GM12878 (cell line): ENCODE data around the gene KLHL22. TPM values are rescaled to one million over a fixed set of nuclear protein-coding genes. Genes with fewer than 3 reads are reported as not detected.

Experiments used
- ATAC-seq: fragments of 200-7000 bp; cut with Tn5 transposase; 3 replicates; pipeline ENCODE4 v1.9.1; 2020; ENCODE audit warnings: mild to moderate bottlenecking, moderate library complexity
- BruUV-seq: library from RNA; stranded (reverse); fragments of 400-500 nt; replicated peaks from 2 replicates; lab custom pipeline; 2021; lab: Mats Ljungman, UMichigan
- CTCF ChIA-PET: fragments of 300-600 bp; sonication (Branson Sonifier 250); formaldehyde crosslinking; extraction: SDS; loops from one replicate; lab custom pipeline; 2021; ENCODE audit warnings: inconsistent platforms; lab: Yijun Ruan, JAX
- POLR2A ChIA-PET: fragments of 350-600 bp; formaldehyde crosslinking; extraction: SDS; loops from one replicate; lab custom pipeline; 2021; ENCODE audit warnings: inconsistent platforms; lab: Charles Lee
- RAD21 ChIA-PET: fragments of 300-600 bp; sonication (Branson Sonifier 250); formaldehyde crosslinking; loops from one replicate; lab custom pipeline; 2023; ENCODE audit warnings: antibody characterized with exemption; ENCODE audit not compliant: unreplicated experiment; lab: Charles Lee
- SMC1A ChIA-PET: fragments of 300-600 bp; sonication (Branson Sonifier 250); formaldehyde crosslinking; loops from one replicate; lab custom pipeline; 2023; ENCODE audit not compliant: unreplicated experiment, uncharacterized antibody; lab: Charles Lee
- DNase-seq: peaks from one replicate; pipeline ENCODE4 v3.0.0-alpha.2; 2011; ENCODE audit warnings: low read depth, low spot score
- FAIRE-seq: peaks from 3 replicates; lab custom pipeline; 2011; peaks lifted over from hg19 to GRCh38; lab: Jason Lieb, UNC
- H2AFZ ChIP-seq: 2 replicates; pipeline ENCODE4 v1.6.0; 2011; ENCODE audit warnings: low read depth, low read length, control low read depth; ENCODE audit not compliant: control insufficient read depth
- H3K27ac ChIP-seq: 2 replicates; pipeline ENCODE4 v1.5.1; 2011; ENCODE audit warnings: control low read depth; ENCODE audit not compliant: control insufficient read depth, insufficient read depth
- H3K27me3 ChIP-seq, 2 experiments: replicated peaks in 1 of 2; 2 replicates each; pipeline versions ENCODE4 v1.6.0 to v1.6.1; 2011; ENCODE audit warnings: low read length in 1 of 2; ENCODE audit not compliant: control insufficient read depth in 2 of 2, insufficient read depth in 2 of 2
- H3K36me3 ChIP-seq, 2 experiments: 2 replicates each; pipeline ENCODE4 v1.5.1; 2011; ENCODE audit warnings: low read length in 1 of 2; ENCODE audit not compliant: control insufficient read depth in 2 of 2, insufficient read depth in 2 of 2
- H3K4me1 ChIP-seq: 2 replicates; pipeline ENCODE4 v1.6.1; 2011; ENCODE audit warnings: mild to moderate bottlenecking, low read length, moderate library complexity, mixed read lengths; ENCODE audit not compliant: control insufficient read depth, insufficient read depth
- H3K4me2 ChIP-seq: 2 replicates; pipeline ENCODE4 v1.6.0; 2011; ENCODE audit warnings: control low read depth; ENCODE audit not compliant: control insufficient read depth, insufficient read depth
- H3K4me3 ChIP-seq: fragments of 200-600 bp; sonication (generic); 2 replicates; pipeline ENCODE4 v1.5.1; 2016
- H3K79me2 ChIP-seq: 2 replicates; pipeline ENCODE4 v1.6.0; 2011; ENCODE audit warnings: low read length; ENCODE audit not compliant: control insufficient read depth, insufficient read depth
- H3K9ac ChIP-seq: 2 replicates; pipeline ENCODE4 v1.8.0; 2011; ENCODE audit warnings: low read length, control low read depth, mixed read lengths; ENCODE audit not compliant: control insufficient read depth, insufficient read depth
- H3K9me3 ChIP-seq: replicated peaks from 3 replicates; pipeline ENCODE4 v1.5.1; 2011; ENCODE audit warnings: mild to moderate bottlenecking, low read length; ENCODE audit not compliant: control insufficient read depth, insufficient read depth
- H4K20me1 ChIP-seq: 2 replicates; pipeline ENCODE4 v1.6.0; 2011; ENCODE audit not compliant: control insufficient read depth, insufficient read depth
- BACH1 ChIP-seq: fragments of 450-650 bp; IDR thresholded peaks from 2 replicates; pipeline ENCODE4 v1.6.1; 2017; ENCODE audit warnings: mild to moderate bottlenecking, borderline replicate concordance
- BMI1 ChIP-seq: fragments of 450-650 bp; IDR thresholded peaks from 2 replicates; pipeline ENCODE4 v1.6.1; 2016; ENCODE audit warnings: mild to moderate bottlenecking, moderate library complexity, borderline replicate concordance
- HDAC6 ChIP-seq: fragments of 200-600 bp; sonication (generic); IDR thresholded peaks from one replicate; pipeline ENCODE4 v1.8.0; 2017; ENCODE audit warnings: antibody characterized with exemption; ENCODE audit not compliant: unreplicated experiment
- IRF4 ChIP-seq: IDR thresholded peaks from 2 replicates; pipeline ENCODE4 v1.6.1; 2011; ENCODE audit warnings: low read depth, low read length
- SMAD1 ChIP-seq: fragments of 450-650 bp; IDR thresholded peaks from 2 replicates; pipeline ENCODE4 v1.6.1; 2018; ENCODE audit warnings: mild to moderate bottlenecking, low read depth; ENCODE audit not compliant: partially characterized antibody
- WRNIP1 ChIP-seq: IDR thresholded peaks from 2 replicates; pipeline ENCODE4 v1.6.1; 2011; ENCODE audit warnings: low read depth, low read length, improper control_type of control experiment, borderline replicate concordance
- ZBED1 ChIP-seq: IDR thresholded peaks from 2 replicates; pipeline ENCODE4 v1.6.1; 2016; ENCODE audit warnings: borderline replicate concordance
- WGBS: methylation state at CpG from one replicate; pipeline ENCODE4 v1.1.6; 2016; ENCODE audit warnings: low lambda C conversion rate; ENCODE audit not compliant: insufficient replicate concordance, insufficient coverage; ENCODE audit errors: missing lambda C conversion rate; 5-methylcytosine and 5-hydroxymethylcytosine counted together
- in situ Hi-C: fragments of 300-500 bp; cut with MboI; formaldehyde crosslinking; loops from 9 replicates; pipeline ENCODE4 v1.14.3; 2018; ENCODE audit warnings: mixed read lengths
- intact Hi-C: fragments of 100-400 bp; cut with micrococcal nuclease; formaldehyde crosslinking; loops from one replicate; pipeline ENCODE4 v1.14.2; 2022; ENCODE audit not compliant: unreplicated experiment
- polyA plus RNA-seq, 11 experiments: library from polyadenylated mRNA; depleted of rRNA in 4 of 11; unstranded in 6 of 11; stranded (reverse) in 5 of 11; fragments of >200 nt; fragmentation: Nextera tagmentation in 4 of 11; fragmentation: Illumina TruSeq in 1 of 11; extraction: Ambion mirVana in 4 of 11; extraction: Trizol in 1 of 11; gene quantifications; 1 replicate in 1 of 11; 2 replicates in 10 of 11; pipeline versions ENCODE4 v1.2.1 to v1.2.3, GENCODE V29; 2011 to 2016; ENCODE audit warnings: inconsistent platforms in 2 of 11, missing spikeins in 2 of 11, low read depth in 1 of 11
- total RNA-seq, 4 experiments: library from RNA; depleted of rRNA in 3 of 4; stranded (reverse); fragments of >200 nt in 3 of 4; fragmentation: Illumina TruSeq in 1 of 4; extraction: Trizol in 1 of 4; gene quantifications; 2 replicates each; pipeline versions ENCODE4 v1.2.1 to v1.2.3, GENCODE V29; 2013 to 2021
- TF ChIP-seq, protein P1 (sequence below): IDR thresholded peaks from 2 replicates; pipeline ENCODE4 v1.6.1; 2012; ENCODE audit warnings: mild to moderate bottlenecking, low read depth, low read length
- TF ChIP-seq, protein P2 (sequence below): IDR thresholded peaks from 2 replicates; pipeline ENCODE4 v1.6.1; 2011; ENCODE audit warnings: borderline replicate concordance, low read depth, mild to moderate bottlenecking, moderate library complexity, mixed read lengths, low read length; ENCODE audit not compliant: insufficient read depth; ENCODE audit errors: extremely low read length

KLHL22 gene
- total and polyA plus RNA-seq, 10 of the 15 experiments (the other 5 are each of a cell fraction or from before 2014, with no cell fraction given): 0.06 to 22.1 (median 14.2) TPM

DNA sequence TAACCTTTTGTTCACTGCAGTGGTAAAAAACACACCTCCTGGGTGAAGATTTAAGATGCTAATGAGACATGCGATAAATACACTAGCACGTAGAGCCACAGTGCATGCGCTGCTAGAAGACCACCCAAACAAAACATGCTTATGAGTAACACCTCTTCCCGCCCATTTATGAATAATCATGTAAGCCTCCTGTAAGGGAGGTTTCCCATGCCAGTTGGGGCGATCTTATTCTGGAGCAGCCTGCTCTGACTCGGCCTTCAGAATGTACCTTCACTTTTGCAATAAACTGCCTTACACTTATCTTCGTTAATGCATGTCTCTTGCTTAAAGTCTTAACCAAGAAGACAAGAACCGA is 39.9 kb downstream of the KLHL22 start:
- Histone ChIP-seq H3K4me1 (peaks cover 9% of the 10 kb centered on the region), H3K27ac (no peak overlapping the region), H3K79me2 (no peaks in the 10 kb centered on the region), H3K27me3 (no peaks in the 10 kb centered on the region), H2AFZ (no peak overlapping the region), H4K20me1 (no peaks in the 10 kb centered on the region), H3K9ac (no peak overlapping the region), H3K36me3 (peaks cover 0 to 10% of the 10 kb centered on the region in 2 experiments; a peak in 1 of 4 replicates), H3K4me2 (no peak overlapping the region), H3K9me3 (no peaks in the 10 kb centered on the region), H3K4me3 (no peak overlapping the region)
- DNase-seq: no peak
- ChIA-PET RAD21 (interaction anchor here (1.3 to 2.1 kb wide), 2 partner anchors 38 to 47 kb away, joined by 4 to 42 read pairs; no protein-coding TSS in a partner anchor), POLR2A (interaction anchor here (0.8 kb wide), 1 partner anchor 39 kb away, joined by 3 read pairs; no protein-coding TSS in a partner anchor), SMC1A (interaction anchor here (1.3 to 1.8 kb wide), 3 partner anchors 38 to 299 kb away, joined by 3 to 20 read pairs (median 3); no protein-coding TSS in a partner anchor), CTCF (interaction anchor here (0.7 to 2.8 kb wide), 14 partner anchors 8 to 420 kb away, joined by 3 to 58 read pairs (median 3); no protein-coding TSS in a partner anchor)
- ATAC-seq: no peak
- FAIRE-seq: no peak
- TF ChIP-seq ZBED1: no peak
- TF ChIP-seq HDAC6: no peak
- no peak for TF ChIP-seq BACH1
- TF ChIP-seq SMAD1: no peak
- TF ChIP-seq IRF4: no peak
- TF ChIP-seq WRNIP1: no peak
- TF ChIP-seq, protein P1, sequence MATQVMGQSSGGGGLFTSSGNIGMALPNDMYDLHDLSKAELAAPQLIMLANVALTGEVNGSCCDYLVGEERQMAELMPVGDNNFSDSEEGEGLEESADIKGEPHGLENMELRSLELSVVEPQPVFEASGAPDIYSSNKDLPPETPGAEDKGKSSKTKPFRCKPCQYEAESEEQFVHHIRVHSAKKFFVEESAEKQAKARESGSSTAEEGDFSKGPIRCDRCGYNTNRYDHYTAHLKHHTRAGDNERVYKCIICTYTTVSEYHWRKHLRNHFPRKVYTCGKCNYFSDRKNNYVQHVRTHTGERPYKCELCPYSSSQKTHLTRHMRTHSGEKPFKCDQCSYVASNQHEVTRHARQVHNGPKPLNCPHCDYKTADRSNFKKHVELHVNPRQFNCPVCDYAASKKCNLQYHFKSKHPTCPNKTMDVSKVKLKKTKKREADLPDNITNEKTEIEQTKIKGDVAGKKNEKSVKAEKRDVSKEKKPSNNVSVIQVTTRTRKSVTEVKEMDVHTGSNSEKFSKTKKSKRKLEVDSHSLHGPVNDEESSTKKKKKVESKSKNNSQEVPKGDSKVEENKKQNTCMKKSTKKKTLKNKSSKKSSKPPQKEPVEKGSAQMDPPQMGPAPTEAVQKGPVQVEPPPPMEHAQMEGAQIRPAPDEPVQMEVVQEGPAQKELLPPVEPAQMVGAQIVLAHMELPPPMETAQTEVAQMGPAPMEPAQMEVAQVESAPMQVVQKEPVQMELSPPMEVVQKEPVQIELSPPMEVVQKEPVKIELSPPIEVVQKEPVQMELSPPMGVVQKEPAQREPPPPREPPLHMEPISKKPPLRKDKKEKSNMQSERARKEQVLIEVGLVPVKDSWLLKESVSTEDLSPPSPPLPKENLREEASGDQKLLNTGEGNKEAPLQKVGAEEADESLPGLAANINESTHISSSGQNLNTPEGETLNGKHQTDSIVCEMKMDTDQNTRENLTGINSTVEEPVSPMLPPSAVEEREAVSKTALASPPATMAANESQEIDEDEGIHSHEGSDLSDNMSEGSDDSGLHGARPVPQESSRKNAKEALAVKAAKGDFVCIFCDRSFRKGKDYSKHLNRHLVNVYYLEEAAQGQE: no peak
- TF ChIP-seq, protein P2, sequence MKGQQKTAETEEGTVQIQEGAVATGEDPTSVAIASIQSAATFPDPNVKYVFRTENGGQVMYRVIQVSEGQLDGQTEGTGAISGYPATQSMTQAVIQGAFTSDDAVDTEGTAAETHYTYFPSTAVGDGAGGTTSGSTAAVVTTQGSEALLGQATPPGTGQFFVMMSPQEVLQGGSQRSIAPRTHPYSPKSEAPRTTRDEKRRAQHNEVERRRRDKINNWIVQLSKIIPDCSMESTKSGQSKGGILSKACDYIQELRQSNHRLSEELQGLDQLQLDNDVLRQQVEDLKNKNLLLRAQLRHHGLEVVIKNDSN: no peak
- TF ChIP-seq BMI1: no peak
- intact Hi-C loops (loop anchor here (1.0 to 5.0 kb wide), 3 partner anchors 37 to 298 kb away; no protein-coding TSS in a partner anchor), in situ Hi-C loops (loop anchor here (5.0 kb wide), 1 partner anchor 33 kb away; no protein-coding TSS in a partner anchor)
- 90% methylated on average over 8 of the region's 8 CpGs for WGBS
- BruUV-seq: no TSS peak
